ENCODE measurements around the gene PRICKLE2. TPM values are rescaled to one million over a fixed set of nuclear protein-coding genes. Genes with fewer than 3 reads are reported as not detected.

Gene PRICKLE2
- polyA plus RNA-seq, 1 donor (not counting 4 experiments of a cell fraction or from before 2014, with no cell fraction given) = 7.8 TPM

DNA sequence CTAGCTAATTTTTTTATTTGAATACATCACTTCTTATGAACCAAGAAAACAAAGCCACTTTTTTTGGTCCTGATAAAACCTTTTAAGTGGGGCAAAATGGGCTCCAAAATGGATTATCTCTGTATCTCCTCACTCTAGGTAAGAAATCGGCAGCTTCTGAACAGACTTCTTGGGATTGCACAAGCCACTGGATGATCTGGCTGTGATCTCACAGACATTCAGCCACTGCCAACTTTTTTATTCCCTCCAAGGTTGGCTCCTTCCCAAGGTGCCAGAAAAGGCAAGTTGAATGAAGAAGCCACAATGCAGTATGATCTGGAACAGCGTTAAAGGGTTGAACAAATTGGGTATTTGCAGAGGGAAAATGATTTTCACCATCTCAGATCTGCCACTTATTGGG lies 73.2 kb downstream of the PRICKLE2 start:
- H2AFZ ChIP-seq (ENCODE audit: control insufficient read depth, low read length) = no peak overlapping the region
- no peaks in the 10 kb centered on the region for H3K4me1 ChIP-seq (ENCODE audit: control insufficient read depth, extremely low read depth, insufficient read depth, low read length)
- no peaks in the 10 kb centered on the region for H3K79me2 ChIP-seq (ENCODE audit: control insufficient read depth, insufficient read depth, low read length)
- H4K20me1 ChIP-seq (ENCODE audit: control insufficient read depth, extremely low read depth, insufficient read depth, low read length) = no peaks in the 10 kb centered on the region
- no peak for DNase-seq (ENCODE audit: low read depth, low spot score)
- no peak overlapping the region for H3K4me3 ChIP-seq (ENCODE audit: control insufficient read depth in 2 of 3, extremely low read depth in 1 of 3, insufficient read depth in 2 of 3, low read depth in 1 of 3, low read length in 3 of 3)
- H3K27me3 ChIP-seq (ENCODE audit: control insufficient read depth, extremely low read depth, insufficient read depth, low read length) = no peaks in the 10 kb centered on the region
- no peak overlapping the region for H3K4me2 ChIP-seq (ENCODE audit: control insufficient read depth, extremely low read depth, insufficient read depth, low read depth, low read length)
- H3K36me3 ChIP-seq (ENCODE audit: control insufficient read depth in 2 of 2, extremely low read depth in 1 of 2, insufficient read depth in 2 of 2, low read length in 2 of 2) = peaks cover 4 to 19% of the 10 kb centered on the region in 2 experiments
- H3K9ac ChIP-seq (ENCODE audit: control insufficient read depth, extremely low read depth, insufficient read depth, low read length) = no peak overlapping the region
- H3K9me1 ChIP-seq (ENCODE audit: control insufficient read depth, extremely low read depth, insufficient read depth, low read length) = no peaks in the 10 kb centered on the region
- no peak for TF ChIP-seq EZH2 (IDR thresholded peaks at IDR 0.05; ENCODE audit: low read length)
- TF ChIP-seq, protein P1, sequence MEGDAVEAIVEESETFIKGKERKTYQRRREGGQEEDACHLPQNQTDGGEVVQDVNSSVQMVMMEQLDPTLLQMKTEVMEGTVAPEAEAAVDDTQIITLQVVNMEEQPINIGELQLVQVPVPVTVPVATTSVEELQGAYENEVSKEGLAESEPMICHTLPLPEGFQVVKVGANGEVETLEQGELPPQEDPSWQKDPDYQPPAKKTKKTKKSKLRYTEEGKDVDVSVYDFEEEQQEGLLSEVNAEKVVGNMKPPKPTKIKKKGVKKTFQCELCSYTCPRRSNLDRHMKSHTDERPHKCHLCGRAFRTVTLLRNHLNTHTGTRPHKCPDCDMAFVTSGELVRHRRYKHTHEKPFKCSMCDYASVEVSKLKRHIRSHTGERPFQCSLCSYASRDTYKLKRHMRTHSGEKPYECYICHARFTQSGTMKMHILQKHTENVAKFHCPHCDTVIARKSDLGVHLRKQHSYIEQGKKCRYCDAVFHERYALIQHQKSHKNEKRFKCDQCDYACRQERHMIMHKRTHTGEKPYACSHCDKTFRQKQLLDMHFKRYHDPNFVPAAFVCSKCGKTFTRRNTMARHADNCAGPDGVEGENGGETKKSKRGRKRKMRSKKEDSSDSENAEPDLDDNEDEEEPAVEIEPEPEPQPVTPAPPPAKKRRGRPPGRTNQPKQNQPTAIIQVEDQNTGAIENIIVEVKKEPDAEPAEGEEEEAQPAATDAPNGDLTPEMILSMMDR (optimal IDR thresholded peaks at IDR 0.05 in 1 of 3, IDR thresholded peaks at IDR 0.05 in 1 of 3, conservative IDR thresholded peaks at IDR 0.05 in 1 of 3; ENCODE audit: extremely low read depth in 1 of 3, insufficient read depth in 2 of 3, low read length in 3 of 3) = no peak
- FAIRE-seq = no peak
- no peaks in the 10 kb centered on the region for H3K9me3 ChIP-seq (ENCODE audit: control insufficient read depth, low read depth, low read length)
- dilution Hi-C loops (cut with MboI; ENCODE audit: extremely low pct_ligation_motif_present, low sequenced_read_pairs) = no loop called here
- H3K27ac ChIP-seq (ENCODE audit: control insufficient read depth, insufficient read depth, low read length) = no peak overlapping the region

DNA sequence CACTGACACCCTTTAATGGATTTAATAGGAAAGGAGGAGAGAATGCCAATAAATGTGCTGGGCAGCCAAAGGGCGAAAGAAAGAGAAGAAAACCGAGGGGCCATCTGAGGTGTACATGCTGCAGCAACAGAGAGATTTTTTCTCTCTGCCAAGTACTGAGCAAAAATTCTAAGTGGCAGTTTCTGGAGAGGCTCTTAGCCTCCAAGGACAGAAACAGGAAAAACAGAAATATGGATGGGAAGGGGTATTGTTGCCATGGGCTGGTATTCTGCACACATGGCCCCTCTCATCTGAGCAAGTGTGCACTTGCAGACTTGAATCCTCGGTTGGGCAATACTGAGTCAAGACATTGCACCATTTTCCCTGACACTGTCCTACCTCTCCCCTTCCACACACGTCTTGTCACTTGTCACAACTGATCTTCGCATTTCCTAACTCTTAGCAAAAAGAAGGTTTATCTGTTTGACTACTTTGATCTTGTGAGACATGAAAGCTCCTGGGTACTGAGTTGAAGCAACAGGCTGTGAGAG lies 73.9 kb downstream of the PRICKLE2 start:
- Histone ChIP-seq H3K4me3 (ENCODE audit: control insufficient read depth in 2 of 3, extremely low read depth in 1 of 3, insufficient read depth in 2 of 3, low read depth in 1 of 3, low read length in 3 of 3) (no peak overlapping the region), H2AFZ (ENCODE audit: control insufficient read depth, low read length) (no peak overlapping the region), H3K9ac (ENCODE audit: control insufficient read depth, extremely low read depth, insufficient read depth, low read length) (no peak overlapping the region), H3K36me3 (ENCODE audit: control insufficient read depth in 2 of 2, extremely low read depth in 1 of 2, insufficient read depth in 2 of 2, low read length in 2 of 2) (peaks cover 6 to 18% of the 10 kb centered on the region in 2 experiments), H3K9me1 (ENCODE audit: control insufficient read depth, extremely low read depth, insufficient read depth, low read length) (no peaks in the 10 kb centered on the region), H4K20me1 (ENCODE audit: control insufficient read depth, extremely low read depth, insufficient read depth, low read length) (no peaks in the 10 kb centered on the region), H3K4me2 (ENCODE audit: control insufficient read depth, extremely low read depth, insufficient read depth, low read depth, low read length) (no peak overlapping the region), H3K27ac (ENCODE audit: control insufficient read depth, insufficient read depth, low read length) (no peak overlapping the region), H3K9me3 (ENCODE audit: control insufficient read depth, low read depth, low read length) (no peaks in the 10 kb centered on the region), H3K4me1 (ENCODE audit: control insufficient read depth, extremely low read depth, insufficient read depth, low read length) (no peaks in the 10 kb centered on the region), H3K79me2 (ENCODE audit: control insufficient read depth, insufficient read depth, low read length) (no peaks in the 10 kb centered on the region), H3K27me3 (ENCODE audit: control insufficient read depth, extremely low read depth, insufficient read depth, low read length) (no peaks in the 10 kb centered on the region)
- dilution Hi-C loops (cut with MboI; ENCODE audit: extremely low pct_ligation_motif_present, low sequenced_read_pairs) = no loop called here
- DNase-seq (ENCODE audit: low read depth, low spot score) (no peak), FAIRE-seq (peak; percentile 32)
- TF ChIP-seq EZH2 (IDR thresholded peaks at IDR 0.05; ENCODE audit: low read length) = no peak
